Uterus (tissue), 4 donors: ENCODE results near the gene RASAL1. TPM values are rescaled to one million over a fixed set of nuclear protein-coding genes. Genes with fewer than 3 reads are reported as not detected.
"Not testable (repeated sequence)": the region's sequence is repeated elsewhere in the genome, so short reads cannot be mapped to it uniquely, and the experiment has no call there.

Source experiments
- DNase-seq, 2 donors: peaks; one replicate each; pipeline ENCODE4 v3.0.0-alpha.2; 2019 to 2020
- H3K27ac ChIP-seq, 2 donors: fragments of 200-600 bp; sonication (generic); 1 replicate in 1 of 2; 2 replicates in 1 of 2; pipeline ENCODE4 v1.5.1; 2016 to 2018
- H3K27me3 ChIP-seq, 2 donors: fragments of 200-600 bp; sonication (generic); one replicate each; pipeline ENCODE4 v1.5.1; 2018 to 2019; ENCODE audit warnings: control low read depth in 1 of 2
- H3K36me3 ChIP-seq, 2 donors: fragments of 200-600 bp; sonication (generic); one replicate each; pipeline ENCODE4 v1.5.1; 2019; ENCODE audit warnings: control low read depth in 1 of 2
- H3K4me1 ChIP-seq, 2 donors: fragments of 200-600 bp; sonication (generic); one replicate each; pipeline ENCODE4 v1.5.1; 2018 to 2019; ENCODE audit warnings: control low read depth in 1 of 2
- H3K4me3 ChIP-seq, 2 donors: fragments of 200-600 bp; sonication (generic); 1 replicate in 1 of 2; 2 replicates in 1 of 2; pipeline ENCODE4 v1.5.1; 2018 to 2019; ENCODE audit warnings: mild to moderate bottlenecking in 1 of 2
- H3K9me3 ChIP-seq, 2 donors: fragments of 200-600 bp; sonication (generic); one replicate each; pipeline ENCODE4 v1.5.1; 2019; ENCODE audit warnings: control low read depth in 1 of 2
- POLR2A ChIP-seq, 2 donors: fragments of 450-650 bp; IDR thresholded peaks; one replicate each; pipeline ENCODE4 v1.6.1; 2016; ENCODE audit warnings: antibody characterized with exemption in 2 of 2, mild to moderate bottlenecking in 1 of 2, moderate library complexity in 1 of 2
- intact Hi-C: fragments of 100-400 bp; cut with DNase I; formaldehyde crosslinking; loops from one replicate; pipeline ENCODE4 v1.15.1; 2023; ENCODE audit warnings: low total_unique reads
- total RNA-seq, 4 donors: library from RNA; depleted of rRNA in 3 of 4; stranded (reverse); fragments of >200 nt in 3 of 4; gene quantifications; one replicate each; pipeline versions ENCODE4 v1.1.0 to v1.2.4, GENCODE V29; 2014 to 2023
- TF ChIP-seq, protein P1 (sequence below), 4 experiments: fragments of 200-600 bp in 2 of 4; fragments of 450-650 bp in 2 of 4; sonication (generic) in 2 of 4; IDR thresholded peaks; one replicate each; pipeline ENCODE4 v1.5.1; 2016 to 2019; ENCODE audit warnings: antibody characterized with exemption in 4 of 4, mild to moderate bottlenecking in 2 of 4, moderate library complexity in 1 of 4
- donor health status: DM: yes; HTN: yes; CAD: no.

The RASAL1 gene
- total RNA-seq, 4 donors from 2014 or later = 6.8 TPM; not detected in 3

DNA sequence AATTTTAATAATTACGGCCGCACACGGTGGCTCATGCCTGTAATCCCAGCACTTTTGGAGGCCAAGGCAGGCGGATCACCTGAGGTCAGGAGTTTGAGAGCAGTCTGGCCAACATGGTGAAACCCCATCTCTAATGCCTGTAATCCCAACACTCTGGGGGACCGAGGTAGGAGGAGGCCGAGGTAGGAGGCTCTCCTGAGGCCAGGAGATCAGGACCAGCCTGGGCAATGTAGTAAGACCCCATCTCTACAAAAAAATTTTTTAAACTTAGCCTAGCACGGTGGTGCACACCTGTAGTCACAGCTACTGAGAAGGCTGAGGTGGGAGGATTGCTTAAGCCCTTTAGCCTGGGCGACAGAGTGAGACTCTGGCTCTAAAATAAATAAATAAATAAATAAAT is 8.4 kb upstream of the RASAL1 start:
- H3K36me3 ChIP-seq = no peaks in the 10 kb centered on the region
- H3K27ac ChIP-seq = no peak overlapping the region
- intact Hi-C loops = no loop called here
- H3K4me1 ChIP-seq = no peaks in the 10 kb centered on the region
- DNase-seq = no peak
- TF ChIP-seq POLR2A (IDR thresholded peaks at IDR 0.05) = no peak
- TF ChIP-seq, protein P1, sequence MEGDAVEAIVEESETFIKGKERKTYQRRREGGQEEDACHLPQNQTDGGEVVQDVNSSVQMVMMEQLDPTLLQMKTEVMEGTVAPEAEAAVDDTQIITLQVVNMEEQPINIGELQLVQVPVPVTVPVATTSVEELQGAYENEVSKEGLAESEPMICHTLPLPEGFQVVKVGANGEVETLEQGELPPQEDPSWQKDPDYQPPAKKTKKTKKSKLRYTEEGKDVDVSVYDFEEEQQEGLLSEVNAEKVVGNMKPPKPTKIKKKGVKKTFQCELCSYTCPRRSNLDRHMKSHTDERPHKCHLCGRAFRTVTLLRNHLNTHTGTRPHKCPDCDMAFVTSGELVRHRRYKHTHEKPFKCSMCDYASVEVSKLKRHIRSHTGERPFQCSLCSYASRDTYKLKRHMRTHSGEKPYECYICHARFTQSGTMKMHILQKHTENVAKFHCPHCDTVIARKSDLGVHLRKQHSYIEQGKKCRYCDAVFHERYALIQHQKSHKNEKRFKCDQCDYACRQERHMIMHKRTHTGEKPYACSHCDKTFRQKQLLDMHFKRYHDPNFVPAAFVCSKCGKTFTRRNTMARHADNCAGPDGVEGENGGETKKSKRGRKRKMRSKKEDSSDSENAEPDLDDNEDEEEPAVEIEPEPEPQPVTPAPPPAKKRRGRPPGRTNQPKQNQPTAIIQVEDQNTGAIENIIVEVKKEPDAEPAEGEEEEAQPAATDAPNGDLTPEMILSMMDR (IDR thresholded peaks at IDR 0.05) = no peak
- H3K9me3 ChIP-seq = no peaks in the 10 kb centered on the region
- no peak overlapping the region for H3K4me3 ChIP-seq
- no peaks in the 10 kb centered on the region for H3K27me3 ChIP-seq

GRCh38 chr12:113142886-113143332 is 7.3 kb upstream of the RASAL1 start:
- intact Hi-C loops = no loop called here
- Histone ChIP-seq H3K4me3 (no peak overlapping the region), H3K9me3 (no peaks in the 10 kb centered on the region), H3K4me1 (no peaks in the 10 kb centered on the region), H3K27me3 (no peaks in the 10 kb centered on the region), H3K27ac (no peak overlapping the region), H3K36me3 (no peaks in the 10 kb centered on the region)
- DNase-seq = no peak
- TF ChIP-seq POLR2A (IDR thresholded peaks at IDR 0.05) = no peak
- TF ChIP-seq, protein P1 (IDR thresholded peaks at IDR 0.05) = no peak

GRCh38 chr12:113142173-113142885 is 6.8 kb upstream of the RASAL1 start:
- intact Hi-C loops = no loop called here
- DNase-seq = no peak

GRCh38 chr12:113141716-113142115 is 6.2 kb upstream of the RASAL1 start:
- H3K9me3 ChIP-seq, intact Hi-C loops, H3K27me3 ChIP-seq, H3K4me1 ChIP-seq, H3K36me3 ChIP-seq, H3K27ac ChIP-seq, DNase-seq, H3K4me3 ChIP-seq: not testable (repeated sequence)

More at GRCh38 chr12:113142173-113142885, 6.8 kb upstream of the RASAL1 start:
- Histone ChIP-seq H3K9me3 (no peaks in the 10 kb centered on the region), H3K27ac (no peak overlapping the region), H3K4me3 (no peak overlapping the region), H3K36me3 (no peaks in the 10 kb centered on the region), H3K4me1 (no peaks in the 10 kb centered on the region), H3K27me3 (no peaks in the 10 kb centered on the region)
- TF ChIP-seq, protein P1 (IDR thresholded peaks at IDR 0.05) = no peak
- TF ChIP-seq POLR2A (IDR thresholded peaks at IDR 0.05) = no peak

DNA sequence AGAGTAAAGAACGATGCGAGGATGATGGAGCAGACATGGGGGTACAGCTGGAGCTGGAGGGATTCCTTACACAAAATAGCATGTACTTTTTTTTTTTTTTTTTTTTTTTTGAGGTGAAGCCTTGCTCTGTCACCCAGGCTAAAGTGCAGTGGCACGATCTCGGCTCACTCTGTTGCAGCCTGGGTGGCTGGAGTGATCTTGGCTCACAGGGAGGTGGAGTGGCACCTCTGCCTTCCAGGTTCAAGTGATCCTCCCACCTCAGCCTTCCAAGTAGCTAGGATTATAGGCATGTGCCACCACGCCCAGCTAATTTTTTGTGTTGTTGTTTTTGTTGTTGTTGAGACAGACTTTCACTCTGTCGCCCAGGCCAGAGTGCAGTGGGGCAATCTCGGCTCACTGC is 5.1 kb upstream of the RASAL1 start:
- intact Hi-C loops = no loop called here
- H3K27me3 ChIP-seq = no peaks in the 10 kb centered on the region
- no peak for DNase-seq
- no peak for TF ChIP-seq POLR2A (IDR thresholded peaks at IDR 0.05)
- TF ChIP-seq, protein P1 (IDR thresholded peaks at IDR 0.05) = no peak
- no peak overlapping the region for H3K27ac ChIP-seq
- H3K36me3 ChIP-seq = no peaks in the 10 kb centered on the region
- no peaks in the 10 kb centered on the region for H3K4me1 ChIP-seq
- no peaks in the 10 kb centered on the region for H3K9me3 ChIP-seq
- H3K4me3 ChIP-seq = no peak overlapping the region
